ENCODE data around the gene ACAA2. TPM values are rescaled to one million over a fixed set of nuclear protein-coding genes. Genes with fewer than 3 reads are reported as not detected.

The ACAA2 gene
- total RNA-seq, 2 donors from 2014 or later = 19.9 to 37.0 TPM

GRCh38 chr18:49742316-49743116 is 70.8 kb downstream of the ACAA2 start:
- Histone ChIP-seq H3K27ac (no peak overlapping the region), H3K27me3 (replicated peaks; ENCODE audit: insufficient read depth) (no peaks in the 10 kb centered on the region), H3K9me3 (no peaks in the 10 kb centered on the region), H3K4me3 (no peak overlapping the region), H3K36me3 (no peaks in the 10 kb centered on the region), H3K4me1 (replicated peaks) (no peaks in the 10 kb centered on the region)
- TF ChIP-seq POLR2A (IDR thresholded peaks at IDR 0.05) (no peak), POLR2AphosphoS5 (IDR thresholded peaks at IDR 0.05) (no peak)
- TF ChIP-seq, protein P1, sequence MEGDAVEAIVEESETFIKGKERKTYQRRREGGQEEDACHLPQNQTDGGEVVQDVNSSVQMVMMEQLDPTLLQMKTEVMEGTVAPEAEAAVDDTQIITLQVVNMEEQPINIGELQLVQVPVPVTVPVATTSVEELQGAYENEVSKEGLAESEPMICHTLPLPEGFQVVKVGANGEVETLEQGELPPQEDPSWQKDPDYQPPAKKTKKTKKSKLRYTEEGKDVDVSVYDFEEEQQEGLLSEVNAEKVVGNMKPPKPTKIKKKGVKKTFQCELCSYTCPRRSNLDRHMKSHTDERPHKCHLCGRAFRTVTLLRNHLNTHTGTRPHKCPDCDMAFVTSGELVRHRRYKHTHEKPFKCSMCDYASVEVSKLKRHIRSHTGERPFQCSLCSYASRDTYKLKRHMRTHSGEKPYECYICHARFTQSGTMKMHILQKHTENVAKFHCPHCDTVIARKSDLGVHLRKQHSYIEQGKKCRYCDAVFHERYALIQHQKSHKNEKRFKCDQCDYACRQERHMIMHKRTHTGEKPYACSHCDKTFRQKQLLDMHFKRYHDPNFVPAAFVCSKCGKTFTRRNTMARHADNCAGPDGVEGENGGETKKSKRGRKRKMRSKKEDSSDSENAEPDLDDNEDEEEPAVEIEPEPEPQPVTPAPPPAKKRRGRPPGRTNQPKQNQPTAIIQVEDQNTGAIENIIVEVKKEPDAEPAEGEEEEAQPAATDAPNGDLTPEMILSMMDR (IDR thresholded peaks at IDR 0.05) = no peak
- 71% methylated on average over 4 of the region's 4 CpGs for WGBS
- intact Hi-C loops (cut with DNase I) = no loop called here
- DNase-seq (ENCODE audit: low spot score) = no peak

DNA sequence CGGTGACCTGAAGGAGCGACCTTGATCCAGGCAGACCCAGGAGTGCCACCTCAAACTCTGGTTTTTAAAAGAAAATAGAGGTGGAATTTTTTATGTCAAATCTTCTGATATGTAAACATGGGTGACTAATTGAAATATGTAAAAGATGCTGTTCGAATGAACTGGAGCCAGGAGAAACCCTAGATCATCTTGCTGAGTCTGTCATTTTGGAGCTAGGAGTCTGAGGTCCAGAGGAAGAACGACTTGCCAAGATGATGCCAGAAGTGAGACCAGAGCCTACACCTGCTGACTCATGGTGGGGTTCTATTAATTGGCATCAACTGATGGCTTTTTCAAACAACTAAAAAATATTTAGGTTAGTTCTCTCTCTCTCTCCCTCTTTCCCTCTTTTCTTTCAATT is 74.1 kb downstream of the ACAA2 start:
- Histone ChIP-seq H3K4me1 (replicated peaks) (no peaks in the 10 kb centered on the region), H3K27ac (no peak overlapping the region), H3K4me3 (no peak overlapping the region), H3K36me3 (no peaks in the 10 kb centered on the region), H3K9me3 (no peaks in the 10 kb centered on the region), H3K27me3 (replicated peaks; ENCODE audit: insufficient read depth) (no peaks in the 10 kb centered on the region)
- WGBS = 77% methylated on average over 4 of the region's 4 CpGs
- TF ChIP-seq POLR2AphosphoS5 (IDR thresholded peaks at IDR 0.05) = no peak
- no peak for TF ChIP-seq POLR2A (IDR thresholded peaks at IDR 0.05)
- TF ChIP-seq, protein P1 (IDR thresholded peaks at IDR 0.05) = no peak
- DNase-seq (ENCODE audit: low spot score) = no peak
- intact Hi-C loops (cut with DNase I) = no loop called here

GRCh38 chr18:49738721-49739120 is 74.6 kb downstream of the ACAA2 start:
- Histone ChIP-seq H3K27ac (no peak overlapping the region), H3K27me3 (replicated peaks; ENCODE audit: insufficient read depth) (no peaks in the 10 kb centered on the region), H3K36me3 (no peaks in the 10 kb centered on the region), H3K4me1 (replicated peaks) (no peaks in the 10 kb centered on the region), H3K4me3 (no peak overlapping the region), H3K9me3 (no peaks in the 10 kb centered on the region)
- DNase-seq (ENCODE audit: low spot score) = no peak
- intact Hi-C loops (cut with DNase I) = no loop called here
- 91% methylated on average over 4 of the region's 4 CpGs for WGBS
- TF ChIP-seq, protein P1 (IDR thresholded peaks at IDR 0.05) = no peak
- no peak for TF ChIP-seq POLR2AphosphoS5 (IDR thresholded peaks at IDR 0.05)
- no peak for TF ChIP-seq POLR2A (IDR thresholded peaks at IDR 0.05)

GRCh38 chr18:49734836-49735235 is 78.5 kb downstream of the ACAA2 start:
- Histone ChIP-seq H3K27ac (no peak overlapping the region), H3K4me3 (no peak overlapping the region), H3K27me3 (replicated peaks; ENCODE audit: insufficient read depth) (no peaks in the 10 kb centered on the region), H3K9me3 (no peaks in the 10 kb centered on the region), H3K36me3 (no peaks in the 10 kb centered on the region), H3K4me1 (replicated peaks) (no peaks in the 10 kb centered on the region)
- WGBS = 76% methylated on average over 4 of the region's 4 CpGs
- DNase-seq (ENCODE audit: low spot score) = no peak
- intact Hi-C loops (cut with DNase I) = no loop called here
- no peak for TF ChIP-seq POLR2A (IDR thresholded peaks at IDR 0.05)
- TF ChIP-seq, protein P1 (IDR thresholded peaks at IDR 0.05) = no peak
- no peak for TF ChIP-seq POLR2AphosphoS5 (IDR thresholded peaks at IDR 0.05)

Data from prostate gland (tissue), 2 donors.